ENCODE measurements around the gene GTPBP8. TPM values are rescaled to one million over a fixed set of nuclear protein-coding genes. Genes with fewer than 3 reads are reported as not detected.

Gene GTPBP8
- total and polyA plus RNA-seq, 2 donors (not counting 1 experiment from before 2014, with no cell fraction given), result 25.2 to 31.4 TPM

DNA sequence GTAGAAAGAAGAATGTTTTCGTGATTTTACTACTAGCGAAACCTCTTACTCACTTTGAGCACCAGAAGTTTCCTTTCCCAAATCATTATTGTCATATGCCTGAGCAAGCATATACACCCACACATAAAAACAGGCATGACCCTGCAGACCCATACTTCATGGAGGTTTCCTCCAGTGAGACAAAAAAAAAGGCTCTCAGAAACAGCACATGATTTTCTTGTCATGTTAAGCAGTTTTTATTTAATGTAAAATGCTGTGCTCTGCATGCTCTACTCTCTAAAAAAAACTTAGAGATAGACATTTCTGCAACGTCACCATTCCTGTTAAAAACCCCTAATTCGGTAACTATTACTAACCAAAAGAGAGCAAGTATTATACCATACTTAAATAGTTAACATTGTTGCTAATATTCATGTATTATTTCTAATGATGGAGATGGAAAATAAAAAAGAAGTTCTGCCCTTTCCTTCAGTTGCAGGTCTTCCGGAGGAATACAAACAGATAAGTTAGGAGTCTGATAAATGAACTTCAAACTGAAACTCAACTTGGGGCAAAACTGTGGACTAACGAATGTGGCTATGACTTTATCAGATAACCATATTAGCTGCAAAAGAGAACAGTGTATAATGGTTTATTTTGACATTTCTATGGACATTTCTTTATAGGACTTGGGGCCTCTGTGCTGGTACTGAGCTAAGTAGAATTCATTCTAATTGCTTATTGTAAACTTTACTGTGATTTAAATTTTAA lies 31.8 kb upstream of the GTPBP8 start:
- Histone ChIP-seq H3K27ac (ENCODE audit: insufficient read depth, low read length) (no peak overlapping the region), H3K4me3 (replicated peaks in 1 of 4; ENCODE audit: control extremely low read depth in 1 of 4, insufficient read depth in 1 of 4, low read depth in 3 of 4, low read length in 4 of 4) (no peak overlapping the region)
- TF ChIP-seq, protein P1, sequence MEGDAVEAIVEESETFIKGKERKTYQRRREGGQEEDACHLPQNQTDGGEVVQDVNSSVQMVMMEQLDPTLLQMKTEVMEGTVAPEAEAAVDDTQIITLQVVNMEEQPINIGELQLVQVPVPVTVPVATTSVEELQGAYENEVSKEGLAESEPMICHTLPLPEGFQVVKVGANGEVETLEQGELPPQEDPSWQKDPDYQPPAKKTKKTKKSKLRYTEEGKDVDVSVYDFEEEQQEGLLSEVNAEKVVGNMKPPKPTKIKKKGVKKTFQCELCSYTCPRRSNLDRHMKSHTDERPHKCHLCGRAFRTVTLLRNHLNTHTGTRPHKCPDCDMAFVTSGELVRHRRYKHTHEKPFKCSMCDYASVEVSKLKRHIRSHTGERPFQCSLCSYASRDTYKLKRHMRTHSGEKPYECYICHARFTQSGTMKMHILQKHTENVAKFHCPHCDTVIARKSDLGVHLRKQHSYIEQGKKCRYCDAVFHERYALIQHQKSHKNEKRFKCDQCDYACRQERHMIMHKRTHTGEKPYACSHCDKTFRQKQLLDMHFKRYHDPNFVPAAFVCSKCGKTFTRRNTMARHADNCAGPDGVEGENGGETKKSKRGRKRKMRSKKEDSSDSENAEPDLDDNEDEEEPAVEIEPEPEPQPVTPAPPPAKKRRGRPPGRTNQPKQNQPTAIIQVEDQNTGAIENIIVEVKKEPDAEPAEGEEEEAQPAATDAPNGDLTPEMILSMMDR (conservative IDR thresholded peaks at IDR 0.05 in 1 of 2, IDR thresholded peaks at IDR 0.05 in 1 of 2; ENCODE audit: low read depth in 1 of 2, low read length in 2 of 2), result no peak
- TF ChIP-seq EZH2 (IDR thresholded peaks at IDR 0.05; ENCODE audit: low read length, missing control alignments), result no peak

GRCh38 chr3:112963683-112964082 lies 27.1 kb upstream of the GTPBP8 start:
- no peak for DNase-seq (ENCODE audit: low read depth in 2 of 2)
- Histone ChIP-seq H3K4me1 (ENCODE audit: control insufficient read depth, extremely low read depth, insufficient read depth, low read length) (no peaks in the 10 kb centered on the region), H3K9me3 (ENCODE audit: control insufficient read depth, insufficient read depth, low read depth, low read length) (no peaks in the 10 kb centered on the region), H3K27me3 (ENCODE audit: control insufficient read depth, insufficient read depth, low read length) (no peaks in the 10 kb centered on the region), H3K9ac (ENCODE audit: insufficient read depth, low read length) (no peak overlapping the region), H3K79me2 (ENCODE audit: control insufficient read depth, insufficient read depth, low read length) (no peaks in the 10 kb centered on the region), H3K36me3 (ENCODE audit: control insufficient read depth, insufficient read depth, low read length) (no peaks in the 10 kb centered on the region), H4K20me1 (ENCODE audit: control insufficient read depth, extremely low read depth, insufficient read depth, low read length) (no peaks in the 10 kb centered on the region), H3K27ac (ENCODE audit: insufficient read depth, low read length) (no peak overlapping the region), H2AFZ (ENCODE audit: low read length) (no peak overlapping the region), H3K4me3 (replicated peaks in 1 of 4; ENCODE audit: control extremely low read depth in 1 of 4, insufficient read depth in 1 of 4, low read depth in 3 of 4, low read length in 4 of 4) (no peak overlapping the region), H3K4me2 (ENCODE audit: extremely low read depth, insufficient read depth, low read length) (no peak overlapping the region)
- TF ChIP-seq EZH2 (IDR thresholded peaks at IDR 0.05; ENCODE audit: low read length, missing control alignments), result no peak
- TF ChIP-seq, protein P1 (conservative IDR thresholded peaks at IDR 0.05 in 1 of 2, IDR thresholded peaks at IDR 0.05 in 1 of 2; ENCODE audit: low read depth in 1 of 2, low read length in 2 of 2), result no peak

More for the DNA sequence above, 31.8 kb upstream of the GTPBP8 start:
- Histone ChIP-seq H2AFZ (ENCODE audit: low read length) (no peak overlapping the region), H3K27me3 (ENCODE audit: control insufficient read depth, insufficient read depth, low read length) (no peaks in the 10 kb centered on the region), H3K36me3 (ENCODE audit: control insufficient read depth, insufficient read depth, low read length) (no peaks in the 10 kb centered on the region), H3K9ac (ENCODE audit: insufficient read depth, low read length) (no peak overlapping the region), H4K20me1 (ENCODE audit: control insufficient read depth, extremely low read depth, insufficient read depth, low read length) (no peaks in the 10 kb centered on the region), H3K79me2 (ENCODE audit: control insufficient read depth, insufficient read depth, low read length) (no peaks in the 10 kb centered on the region), H3K4me2 (ENCODE audit: extremely low read depth, insufficient read depth, low read length) (peak overlapping the region; percentile 29), H3K9me3 (ENCODE audit: control insufficient read depth, insufficient read depth, low read depth, low read length) (no peaks in the 10 kb centered on the region), H3K4me1 (ENCODE audit: control insufficient read depth, extremely low read depth, insufficient read depth, low read length) (no peaks in the 10 kb centered on the region)
- peak in 1 of 2 donors; percentile 0 for DNase-seq (ENCODE audit: low read depth in 2 of 2)

DNA sequence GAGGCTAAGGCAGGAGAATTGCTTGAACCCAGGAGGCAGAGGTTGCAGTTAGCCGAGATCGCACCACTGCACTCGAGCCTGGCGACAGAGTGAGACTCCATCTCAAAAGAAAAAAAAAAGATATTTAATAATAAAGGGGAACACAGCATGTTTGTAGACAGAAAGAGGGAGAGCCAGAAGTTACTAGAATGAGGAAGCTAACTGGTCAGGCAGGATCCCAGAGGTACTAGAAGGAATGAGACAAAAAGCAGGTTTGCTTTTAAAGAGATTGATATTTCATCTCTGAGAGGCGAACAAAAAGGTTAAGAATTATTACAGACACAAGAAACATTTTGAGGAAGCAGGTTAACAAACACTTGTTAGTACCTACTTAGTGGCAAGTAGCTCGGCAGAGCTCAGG lies 25.1 kb upstream of the GTPBP8 start:
- H4K20me1 ChIP-seq (ENCODE audit: control insufficient read depth, extremely low read depth, insufficient read depth, low read length), result no peaks in the 10 kb centered on the region
- TF ChIP-seq, protein P1 (conservative IDR thresholded peaks at IDR 0.05 in 1 of 2, IDR thresholded peaks at IDR 0.05 in 1 of 2; ENCODE audit: low read depth in 1 of 2, low read length in 2 of 2), result no peak
- TF ChIP-seq EZH2 (IDR thresholded peaks at IDR 0.05; ENCODE audit: low read length, missing control alignments), result no peak
- H2AFZ ChIP-seq (ENCODE audit: low read length), result no peak overlapping the region
- no peaks in the 10 kb centered on the region for H3K36me3 ChIP-seq (ENCODE audit: control insufficient read depth, insufficient read depth, low read length)
- H3K27ac ChIP-seq (ENCODE audit: insufficient read depth, low read length), result no peak overlapping the region
- no peak overlapping the region for H3K9ac ChIP-seq (ENCODE audit: insufficient read depth, low read length)
- H3K9me3 ChIP-seq (ENCODE audit: control insufficient read depth, insufficient read depth, low read depth, low read length), result no peaks in the 10 kb centered on the region
- no peaks in the 10 kb centered on the region for H3K27me3 ChIP-seq (ENCODE audit: control insufficient read depth, insufficient read depth, low read length)
- DNase-seq (ENCODE audit: low read depth in 2 of 2), result no peak
- no peak overlapping the region for H3K4me3 ChIP-seq (replicated peaks in 1 of 4; ENCODE audit: control extremely low read depth in 1 of 4, insufficient read depth in 1 of 4, low read depth in 3 of 4, low read length in 4 of 4)
- H3K4me2 ChIP-seq (ENCODE audit: extremely low read depth, insufficient read depth, low read length), result no peak overlapping the region
- H3K79me2 ChIP-seq (ENCODE audit: control insufficient read depth, insufficient read depth, low read length), result no peaks in the 10 kb centered on the region
- no peaks in the 10 kb centered on the region for H3K4me1 ChIP-seq (ENCODE audit: control insufficient read depth, extremely low read depth, insufficient read depth, low read length)

Data from fibroblast of lung (primary cell).